SHP77 treated with DMSO at 0.1 percent for 48 hours (cell line): ENCODE measurements around the gene CSGALNACT2.
"Not testable (repeated sequence)": the region's sequence is repeated elsewhere in the genome, so short reads cannot be mapped to it uniquely, and the experiment has no call there.

Source experiments
- DNase-seq: peaks from one replicate; lab custom pipeline; 2025; lab: John Stamatoyannopoulos, UW

The CSGALNACT2 gene

DNA sequence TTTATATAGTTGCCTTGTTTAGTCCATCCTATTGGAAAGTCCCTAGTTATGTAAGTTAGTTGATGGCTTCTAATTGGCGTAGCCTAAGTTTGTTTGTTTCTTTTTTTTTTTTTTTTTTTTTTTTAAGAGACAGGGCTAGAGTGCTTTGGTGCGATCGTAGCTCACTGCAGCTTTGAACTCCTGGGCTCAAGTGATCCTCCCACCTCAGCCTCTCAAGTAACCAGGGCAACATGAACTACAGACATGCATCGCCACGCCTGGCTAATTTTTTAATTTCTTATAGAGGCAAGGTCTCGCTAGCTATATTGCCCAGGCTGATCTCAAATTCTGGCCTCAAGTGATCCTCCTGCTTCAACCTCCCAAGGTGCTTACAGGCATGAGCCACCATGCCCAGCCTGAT, 7.1 kb downstream of the CSGALNACT2 start:
- no peak for DNase-seq

DNA sequence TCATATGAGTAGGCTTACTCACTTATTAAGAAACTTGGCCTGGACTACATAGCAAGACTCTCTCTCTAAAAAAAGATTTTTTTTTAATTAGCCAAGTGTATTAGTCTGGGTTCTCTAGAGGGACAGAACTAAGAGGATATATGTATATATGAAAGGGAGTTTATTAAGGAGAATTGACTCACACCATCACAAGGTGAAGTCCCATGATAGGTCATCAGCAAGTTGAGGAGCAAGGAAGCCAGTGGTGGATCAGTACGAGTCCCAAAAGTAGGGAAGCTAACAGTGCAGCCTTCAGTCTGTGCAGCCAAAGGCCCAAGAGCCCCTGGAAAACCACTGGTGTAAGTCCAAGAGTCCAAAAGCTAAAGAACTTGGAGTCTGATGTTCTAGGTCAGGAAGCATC, 7.7 kb downstream of the CSGALNACT2 start:
- DNase-seq, result not testable (repeated sequence)

DNA sequence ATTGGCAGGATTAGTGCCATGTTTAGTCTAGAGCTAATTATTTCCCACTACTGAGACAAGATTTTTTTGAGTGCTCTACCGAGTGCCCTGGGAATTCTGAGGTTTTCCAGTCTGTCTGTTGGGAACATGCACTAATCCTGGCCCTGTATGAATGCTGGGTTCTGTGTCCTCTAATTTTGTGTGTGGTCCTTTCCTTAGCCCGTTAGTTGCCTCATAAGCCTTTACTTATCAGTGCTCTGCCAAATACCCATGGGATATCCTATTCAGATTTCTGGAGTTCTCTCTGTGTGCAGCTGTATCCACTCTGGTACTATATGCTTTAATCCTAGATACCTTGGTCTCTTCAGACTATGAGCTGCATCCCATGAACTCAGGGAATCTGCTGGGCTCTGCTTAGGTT, 13.1 kb downstream of the CSGALNACT2 start:
- DNase-seq, result no peak

DNA sequence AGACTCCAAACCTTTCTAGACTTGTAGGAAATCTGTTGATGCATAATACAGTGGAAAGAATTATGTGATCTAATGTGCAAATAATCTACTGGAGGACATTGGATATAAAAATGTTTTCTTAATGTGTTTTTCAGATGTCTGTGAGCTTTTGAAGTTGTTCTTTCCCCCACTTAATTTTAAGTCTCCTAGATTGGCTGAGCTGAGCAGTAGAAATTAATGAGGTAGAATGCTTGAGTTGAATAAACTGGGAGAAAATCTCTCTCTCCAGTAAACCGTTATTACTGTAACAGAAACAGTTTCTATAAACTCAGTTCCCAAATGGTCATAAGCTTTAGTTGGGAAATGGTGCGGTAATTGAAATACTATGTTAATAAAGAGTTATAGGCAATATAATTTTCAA, 15.7 kb downstream of the CSGALNACT2 start:
- DNase-seq, result no peak

DNA sequence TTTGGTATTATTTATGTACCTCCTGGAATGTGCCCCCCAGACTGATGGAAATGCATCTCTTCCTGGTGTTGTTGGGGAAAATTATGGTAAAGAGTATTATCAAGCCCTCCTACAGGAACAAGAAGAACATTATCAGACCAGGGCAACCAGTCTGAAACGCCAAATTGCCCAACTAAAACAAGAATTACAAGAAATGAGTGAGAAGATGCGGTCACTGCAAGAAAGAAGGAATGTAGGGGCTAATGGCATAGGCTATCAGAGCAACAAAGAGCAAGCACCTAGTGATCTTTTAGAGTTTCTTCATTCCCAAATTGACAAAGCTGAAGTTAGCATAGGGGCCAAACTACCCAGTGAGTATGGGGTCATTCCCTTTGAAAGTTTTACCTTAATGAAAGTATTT, 17.0 kb downstream of the CSGALNACT2 start:
- DNase-seq, result no peak

DNA sequence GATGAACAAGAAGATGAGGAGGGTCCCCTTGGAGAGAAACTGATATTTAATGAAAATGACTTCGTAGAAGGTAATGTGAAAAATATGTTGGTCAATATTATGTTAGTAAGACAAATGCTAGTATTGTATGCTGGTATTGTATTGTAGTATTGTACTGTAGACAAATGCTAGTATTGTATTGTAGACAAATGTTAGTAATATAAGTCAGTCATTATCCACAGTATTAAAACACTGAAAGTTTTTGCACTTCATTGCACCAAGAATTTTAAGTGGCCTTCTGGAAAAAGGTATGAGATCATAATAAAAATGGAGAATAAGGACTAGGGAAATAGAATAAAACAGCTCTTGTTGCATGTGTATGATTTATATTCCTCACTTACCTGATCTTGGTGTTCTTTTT, 17.5 kb downstream of the CSGALNACT2 start:
- no peak for DNase-seq

DNA sequence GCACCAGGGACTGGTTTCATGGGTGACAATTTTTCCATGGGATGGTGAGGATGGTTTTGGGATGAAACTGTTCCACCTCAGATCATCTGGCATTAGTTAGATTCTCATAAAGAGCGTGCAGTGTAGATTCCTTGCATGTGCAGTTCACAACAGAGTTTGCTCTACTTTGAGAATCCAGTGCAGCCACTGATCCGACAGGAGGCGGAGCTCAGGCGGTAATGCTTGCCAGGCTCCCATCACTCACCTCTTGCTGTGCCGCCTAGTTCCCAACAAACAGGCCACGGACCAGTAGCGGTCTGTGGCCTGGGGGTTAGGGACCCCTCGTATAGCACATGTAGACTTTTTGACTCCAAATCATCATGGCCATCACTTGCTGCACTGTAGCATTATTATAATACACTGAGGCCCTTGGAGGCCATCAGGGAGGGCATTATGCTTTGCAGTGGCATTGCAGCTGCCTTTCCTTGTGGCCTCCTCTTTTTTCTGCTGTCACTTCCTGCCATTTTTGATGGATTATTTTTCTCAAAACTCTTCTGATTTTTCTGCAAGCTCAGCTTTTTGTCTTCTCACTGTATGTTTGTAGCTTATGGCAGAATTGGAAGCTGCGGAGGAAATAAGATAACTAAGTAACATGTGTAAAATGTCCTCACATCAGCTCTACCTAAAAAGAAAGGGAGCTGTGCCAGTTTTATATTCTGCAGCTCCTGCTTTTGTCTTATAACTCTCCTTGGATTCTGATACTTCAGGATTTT, 18.5 kb downstream of the CSGALNACT2 start:
- DNase-seq, result no peak

DNA sequence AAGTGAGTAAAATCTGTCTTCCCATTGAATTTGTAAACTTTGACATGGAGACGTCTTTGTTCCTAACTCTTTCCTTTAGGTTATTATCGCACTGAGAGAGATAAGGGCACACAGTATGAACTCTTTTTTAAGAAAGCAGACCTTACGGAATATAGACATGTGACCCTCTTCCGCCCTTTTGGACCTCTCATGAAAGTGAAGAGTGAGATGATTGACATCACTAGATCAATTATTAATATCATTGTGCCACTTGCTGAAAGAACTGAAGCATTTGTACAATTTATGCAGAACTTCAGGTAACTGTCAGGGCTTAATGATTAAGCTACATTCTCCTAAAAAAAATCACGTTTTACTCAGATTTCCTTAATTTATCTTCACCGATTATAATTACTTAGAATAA, 20.4 kb downstream of the CSGALNACT2 start:
- DNase-seq, result no peak

DNA sequence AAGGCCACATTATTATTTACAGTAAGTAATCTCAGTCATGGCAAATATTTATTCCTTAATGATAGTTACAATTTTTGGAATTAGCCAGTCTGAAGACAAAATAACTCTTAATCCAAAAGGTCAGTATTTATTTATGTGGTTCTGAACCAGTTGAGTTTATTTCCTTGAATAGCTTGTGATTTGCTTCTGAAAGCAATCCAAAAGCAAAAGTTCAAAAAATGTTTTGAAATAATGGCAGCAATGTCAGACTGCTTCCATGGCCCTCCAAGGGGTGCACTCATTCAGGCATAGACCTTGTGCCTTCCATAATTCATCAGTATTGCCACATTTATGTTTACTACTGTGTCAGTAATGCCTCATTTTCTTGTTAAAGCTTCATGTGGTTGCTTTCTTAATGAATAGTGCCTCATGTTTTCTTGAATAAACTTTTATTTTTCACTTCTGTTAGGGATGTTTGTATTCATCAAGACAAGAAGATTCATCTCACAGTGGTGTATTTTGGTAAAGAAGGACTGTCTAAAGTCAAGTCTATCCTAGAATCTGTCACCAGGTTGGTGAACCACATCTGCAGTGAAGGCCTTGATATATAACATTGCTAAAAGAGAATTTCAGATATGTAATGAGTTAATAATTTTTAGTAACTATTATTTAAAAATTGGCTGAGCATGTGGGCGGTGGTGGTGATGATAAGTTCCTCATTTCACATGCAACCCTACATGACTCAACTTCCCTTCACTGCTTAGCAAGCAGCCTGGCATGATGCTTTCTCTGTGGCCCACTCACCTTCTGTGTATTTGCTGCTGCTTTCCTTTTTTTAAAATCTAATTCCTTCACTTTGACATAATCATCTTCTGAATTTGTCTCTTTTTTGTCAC, 22.0 kb downstream of the CSGALNACT2 start:
- no peak for DNase-seq

DNA sequence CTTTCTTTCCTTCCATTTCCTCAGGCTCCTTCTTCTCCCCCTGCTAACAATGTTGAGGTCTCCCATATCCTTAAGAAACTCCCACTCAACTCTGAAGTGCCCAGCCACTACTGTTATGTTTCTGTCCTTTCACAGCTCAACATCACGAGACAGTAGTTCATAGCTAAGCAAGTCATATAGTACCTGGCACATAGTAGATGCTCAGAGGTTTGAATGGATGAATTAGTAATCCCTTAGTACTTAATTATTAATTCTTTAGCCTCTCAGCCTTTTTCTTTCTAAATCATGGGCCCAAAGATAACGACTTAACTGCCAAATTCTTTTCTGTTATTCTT, 22.6 kb downstream of the CSGALNACT2 start:
- no peak for DNase-seq

DNA sequence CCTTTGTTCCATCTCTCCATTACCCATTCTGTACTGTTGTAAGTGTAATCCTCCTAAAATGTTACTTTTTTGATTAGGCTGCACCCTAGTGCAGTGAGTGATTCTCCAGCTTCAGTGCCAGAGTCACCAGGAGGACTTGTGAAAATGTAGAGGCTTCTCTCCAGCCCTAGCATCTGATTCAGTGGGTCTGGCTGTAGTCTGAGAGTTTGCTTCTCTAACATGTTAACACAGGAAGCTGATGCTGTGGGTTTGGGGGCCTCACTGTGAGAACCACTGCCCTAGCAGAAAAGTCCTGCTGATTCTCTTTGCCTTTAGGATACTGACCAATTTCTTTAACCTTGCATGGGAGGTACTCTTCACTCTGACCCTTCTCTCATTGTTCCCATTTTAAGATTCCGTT, 24.4 kb downstream of the CSGALNACT2 start:
- no peak for DNase-seq

DNA sequence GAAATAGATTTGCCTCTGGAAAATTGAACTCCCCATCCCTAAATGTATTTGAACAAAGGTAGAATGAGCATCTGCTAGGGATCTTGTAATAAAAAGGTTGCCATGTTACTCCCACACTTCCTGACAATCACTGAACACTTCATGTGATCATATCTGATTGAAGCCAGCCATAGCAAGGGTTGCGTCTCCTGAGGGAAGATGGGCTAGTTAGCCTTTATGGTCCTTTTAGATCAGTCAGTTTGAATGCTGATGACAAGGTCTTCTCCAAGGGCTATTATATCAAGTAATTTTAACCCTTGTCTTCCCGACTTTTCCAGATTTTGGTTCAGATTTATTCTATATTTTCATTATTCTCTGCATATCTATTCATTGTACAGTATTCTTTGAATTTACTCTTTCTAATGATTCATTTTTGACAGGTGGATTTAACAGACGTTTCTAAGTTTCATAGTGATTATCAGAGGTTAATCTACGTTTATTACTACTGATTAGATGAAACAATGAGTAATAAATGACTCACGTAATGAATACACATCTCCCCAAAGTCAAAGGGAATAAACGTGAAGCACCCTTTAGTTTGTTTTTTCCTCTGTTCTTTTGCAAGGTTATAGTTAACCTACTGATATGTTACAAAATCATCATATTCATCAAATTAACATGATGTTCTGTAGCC, 28.1 kb downstream of the CSGALNACT2 start:
- DNase-seq, result no peak

DNA sequence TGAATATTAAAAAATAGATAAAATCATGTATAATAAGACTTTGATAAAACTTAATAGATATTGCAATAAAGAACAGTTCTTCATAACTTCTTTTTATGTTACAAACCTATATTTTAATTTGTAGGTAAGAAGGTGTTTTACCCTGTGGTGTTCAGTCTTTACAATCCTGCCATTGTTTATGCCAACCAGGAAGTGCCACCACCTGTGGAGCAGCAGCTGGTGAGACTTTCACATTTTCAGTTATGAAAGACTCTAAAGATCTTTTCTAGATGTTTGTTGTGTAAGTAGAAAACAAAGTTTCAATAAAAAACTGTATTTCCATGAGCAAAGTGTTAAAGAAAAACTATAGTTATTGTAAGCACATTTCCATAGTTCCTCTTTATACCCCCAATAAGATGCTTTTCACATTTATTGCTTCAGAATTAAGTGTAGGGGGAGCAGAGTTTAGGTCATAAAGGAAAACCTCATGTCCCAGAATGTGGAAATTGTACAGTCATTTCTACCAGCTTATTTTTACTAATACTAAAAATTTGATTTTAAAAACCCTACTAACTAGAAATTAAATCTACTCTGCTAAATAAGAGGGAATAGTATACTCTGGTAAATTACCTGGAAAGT, 28.7 kb downstream of the CSGALNACT2 start:
- no peak for DNase-seq

DNA sequence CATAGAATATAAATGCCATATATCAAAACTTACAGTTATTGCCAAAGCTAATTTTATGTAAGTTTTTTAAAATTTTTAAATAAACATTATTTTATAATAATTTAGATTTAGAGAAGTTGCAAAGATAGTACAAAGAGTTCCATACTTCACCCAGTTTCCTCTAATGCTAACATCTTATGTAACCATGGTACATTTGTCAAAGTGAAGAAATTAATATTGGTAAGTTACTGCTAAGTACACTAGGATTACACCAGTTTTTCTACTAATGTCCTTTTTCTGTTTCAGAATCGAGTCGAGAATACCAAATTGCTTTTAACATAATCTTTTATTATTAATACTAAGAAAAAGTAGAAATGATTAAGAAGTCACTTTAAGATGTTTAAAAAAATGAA, 29.2 kb downstream of the CSGALNACT2 start:
- DNase-seq, result no peak

DNA sequence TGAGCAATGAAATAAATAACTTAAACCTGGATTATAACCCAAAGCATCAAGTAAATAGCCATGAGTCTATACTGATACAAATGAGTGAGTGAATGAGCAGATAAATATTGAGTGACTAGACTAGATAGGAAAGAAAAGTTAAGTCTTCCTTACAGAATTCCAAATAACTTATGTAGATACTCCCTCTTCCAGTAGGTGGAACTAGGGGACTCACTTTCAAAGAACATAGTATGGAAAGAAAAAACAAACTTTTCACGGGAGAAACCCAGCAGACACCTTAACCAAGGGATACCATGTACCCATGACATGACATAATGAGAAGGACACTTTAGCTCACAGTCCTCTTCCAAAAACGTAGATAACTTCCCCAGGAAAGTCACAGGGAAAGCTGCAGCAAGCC, 32.2 kb downstream of the CSGALNACT2 start:
- no peak for DNase-seq

DNA sequence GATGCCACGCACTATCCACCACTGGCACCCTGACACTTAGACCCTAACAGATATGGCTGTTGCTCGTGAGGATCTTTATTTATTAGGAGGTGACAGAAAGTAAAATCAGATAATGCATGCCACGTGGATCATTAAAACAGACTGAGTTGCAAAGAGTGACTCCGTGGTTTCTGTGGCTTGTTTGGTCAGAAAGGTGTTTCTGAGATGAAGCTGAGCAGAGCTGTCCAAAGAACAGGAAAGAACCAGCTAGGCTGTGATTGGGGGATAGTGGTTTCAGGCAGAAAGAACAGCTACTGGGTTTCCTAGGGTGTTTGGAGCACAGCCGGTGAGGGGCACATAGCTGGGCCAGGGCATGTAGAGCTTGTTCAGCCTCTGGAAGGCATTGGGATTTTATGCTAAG, 34.4 kb downstream of the CSGALNACT2 start:
- DNase-seq, result no peak

DNA sequence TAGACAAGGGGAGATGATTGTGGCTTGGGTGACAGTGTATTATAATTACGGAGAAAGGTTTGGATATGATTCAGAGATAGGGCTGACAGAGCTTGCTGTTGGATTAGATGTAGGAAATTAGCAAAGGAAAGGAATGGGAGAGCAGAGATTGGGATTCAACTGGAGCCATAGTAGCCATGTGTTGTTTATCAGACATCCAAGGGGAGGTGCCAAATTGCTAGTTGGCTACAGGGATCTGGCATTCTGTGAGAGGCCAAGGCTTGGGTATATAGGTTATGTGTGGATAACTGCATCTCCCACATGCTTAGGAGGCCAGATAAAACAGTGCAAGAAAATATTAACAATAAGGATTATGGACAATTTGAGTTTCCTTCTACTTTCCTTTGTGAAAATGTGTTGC, 34.9 kb downstream of the CSGALNACT2 start:
- no peak for DNase-seq

DNA sequence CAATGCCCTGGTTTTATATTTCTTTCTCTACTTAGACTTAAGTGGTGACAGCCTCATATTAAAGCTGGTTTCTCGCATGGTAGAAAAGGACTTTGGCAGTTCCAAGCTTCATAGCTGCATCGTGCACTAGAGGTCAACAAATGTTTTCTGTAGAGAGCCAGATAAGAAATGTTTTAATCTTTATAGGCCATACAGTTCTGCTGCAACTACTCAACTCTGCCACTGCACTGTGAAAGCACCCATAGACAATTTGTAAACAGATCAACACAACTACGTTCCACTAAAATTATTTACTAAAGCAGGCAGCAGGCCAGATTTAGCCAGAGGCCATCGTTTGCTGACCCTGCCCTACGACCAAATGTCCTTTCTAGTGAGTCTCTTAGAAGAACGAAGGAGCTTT, 36.7 kb downstream of the CSGALNACT2 start:
- DNase-seq, result no peak

DNA sequence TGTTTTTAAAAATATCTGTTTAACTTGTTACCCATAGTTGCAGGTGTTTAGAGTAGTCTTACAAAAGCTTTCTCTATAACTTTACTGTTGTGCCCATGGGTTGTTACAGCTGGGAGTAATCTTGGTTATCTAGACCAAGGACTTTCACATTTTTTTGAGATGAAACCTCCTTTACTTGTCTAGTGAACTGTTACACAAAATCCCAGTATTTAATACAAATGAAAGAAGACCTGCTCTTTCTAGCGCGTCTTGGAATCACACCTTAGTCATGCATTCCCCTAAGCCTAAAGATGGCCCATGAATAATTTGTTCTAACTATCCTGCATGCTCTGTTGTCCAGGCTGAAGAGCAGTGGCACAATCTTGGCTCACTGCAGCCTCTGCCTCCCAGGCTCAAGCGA, 38.0 kb downstream of the CSGALNACT2 start:
- no peak for DNase-seq

DNA sequence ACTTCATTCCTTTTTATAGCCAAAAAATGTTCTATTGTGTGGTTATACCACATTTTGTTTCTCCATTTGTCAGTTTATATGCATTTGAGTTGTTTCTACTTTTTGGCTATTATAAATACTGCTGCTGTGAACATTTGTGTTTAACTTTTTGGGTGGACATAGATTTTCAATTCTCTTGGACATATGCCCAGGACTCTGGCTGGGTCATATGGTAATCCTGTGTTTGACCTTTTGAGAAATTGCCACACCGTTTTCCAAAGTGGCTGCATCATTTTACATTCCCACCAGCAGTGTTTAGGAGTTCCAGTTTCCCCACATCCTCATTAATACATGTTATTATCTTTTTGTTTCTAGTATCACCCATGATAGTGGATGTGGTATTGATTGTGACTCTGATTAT, 39.4 kb downstream of the CSGALNACT2 start:
- no peak for DNase-seq

DNA sequence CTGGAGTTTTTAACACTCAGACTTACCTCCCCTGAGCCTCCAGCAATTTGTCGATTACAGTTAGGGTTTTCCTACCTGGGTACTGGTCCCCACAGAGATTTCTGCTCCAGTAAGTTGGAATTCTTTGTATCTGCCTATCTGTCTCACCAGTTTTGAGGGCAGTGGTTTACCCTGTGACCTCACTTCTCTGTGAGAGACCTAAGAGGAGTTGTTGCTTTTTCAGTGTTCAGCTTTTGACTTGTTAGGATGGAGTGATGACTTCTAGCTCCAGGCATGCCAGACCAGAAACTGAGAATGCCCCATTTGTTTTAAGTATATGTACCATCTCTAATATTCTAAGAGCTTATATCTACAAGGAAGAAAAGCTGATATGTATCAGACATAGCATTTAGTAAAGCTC, 42.9 kb downstream of the CSGALNACT2 start:
- DNase-seq, result no peak

DNA sequence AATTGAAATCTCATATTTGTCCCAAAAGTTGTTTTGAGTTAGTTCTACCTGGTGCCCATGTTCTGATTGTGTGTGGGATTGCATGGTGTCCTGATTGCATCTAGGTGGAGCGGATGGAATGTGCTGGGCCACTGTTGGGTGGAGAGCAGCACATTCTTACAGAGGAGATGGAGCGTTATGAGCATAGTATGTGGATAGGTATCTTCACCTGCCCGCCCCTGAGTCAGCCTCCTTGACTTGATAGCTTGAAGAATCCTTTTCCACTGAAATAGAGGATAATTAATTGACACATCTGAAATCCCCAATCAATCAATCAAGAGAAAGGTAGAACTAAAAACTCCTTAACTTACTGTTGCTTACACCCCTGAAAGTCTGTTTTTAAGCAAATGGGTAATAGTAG, 45.5 kb downstream of the CSGALNACT2 start:
- DNase-seq, result not testable (repeated sequence)

DNA sequence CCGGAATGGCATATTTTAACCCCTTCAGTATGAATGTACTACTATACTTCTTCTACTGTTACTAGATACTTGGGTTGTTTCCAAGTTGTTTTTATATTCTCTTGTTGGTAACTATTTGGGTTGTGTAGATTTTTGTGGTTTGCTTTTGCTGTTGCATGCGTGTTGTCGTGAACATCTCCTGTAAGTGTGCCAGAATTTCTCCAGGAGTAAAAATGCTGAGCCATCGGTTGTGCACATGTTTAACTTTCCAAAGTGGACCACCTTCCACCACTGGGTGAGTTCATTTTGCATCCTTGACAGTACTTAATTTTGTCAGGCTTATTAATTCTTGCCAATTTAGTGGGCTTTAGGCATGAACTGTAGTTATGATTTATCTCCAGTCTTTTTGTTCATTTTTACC, 47.9 kb downstream of the CSGALNACT2 start:
- DNase-seq, result no peak
